PC-9 (cell line): ENCODE results near the gene GGTLC2. TPM values are rescaled to one million over a fixed set of nuclear protein-coding genes. Genes with fewer than 3 reads are reported as not detected.
"Not testable (repeated sequence)": the region's sequence is repeated elsewhere in the genome, so short reads cannot be mapped to it uniquely, and the experiment has no call there.

Experiments
- BruUV-seq: library from RNA; stranded (reverse); fragments of 400-500 nt; replicated peaks from 2 replicates; lab custom pipeline; 2021; lab: Mats Ljungman, UMichigan
- CTCF ChIA-PET: fragments of 300-600 bp; sonication (Branson Sonifier 250); formaldehyde crosslinking; loops from one replicate; lab custom pipeline; 2022; ENCODE audit warnings: antibody characterized with exemption; lab: Charles Lee
- POLR2A ChIA-PET: fragments of 300-600 bp; sonication (Branson Sonifier 250); formaldehyde crosslinking; loops from one replicate; lab custom pipeline; 2022; ENCODE audit warnings: antibody characterized with exemption; ENCODE audit not compliant: unreplicated experiment; lab: Charles Lee
- DNase-seq, 2 experiments: peaks; one replicate each; pipeline versions ENCODE4 v3.0.0 to v3.0.0-alpha.2; 2015 to 2022; ENCODE audit warnings: mixed read lengths in 1 of 2
- H2AFZ ChIP-seq: fragments of 200-600 bp; sonication (generic); 2 replicates; pipeline ENCODE4 v1.8.1; 2017; ENCODE audit warnings: antibody characterized with exemption
- H3F3A ChIP-seq: fragments of 200-600 bp; sonication (generic); 2 replicates; pipeline ENCODE4 v1.8.1; 2017; ENCODE audit warnings: antibody characterized with exemption, mild to moderate bottlenecking, low read depth; ENCODE audit not compliant: insufficient read depth
- H3K27ac ChIP-seq: fragments of 200-600 bp; sonication (generic); 2 replicates; pipeline ENCODE4 v1.6.1; 2016; ENCODE audit warnings: mixed run types
- H3K27me3 ChIP-seq: fragments of 200-600 bp; sonication (generic); 2 replicates; pipeline ENCODE4 v1.6.1; 2016; ENCODE audit warnings: low read depth, mixed run types; ENCODE audit not compliant: insufficient read depth
- H3K36me3 ChIP-seq: fragments of 200-600 bp; sonication (generic); 2 replicates; pipeline ENCODE4 v1.6.1; 2016; ENCODE audit warnings: low read depth, mixed run types
- H3K4me1 ChIP-seq: fragments of 200-600 bp; sonication (generic); replicated peaks from 2 replicates; pipeline ENCODE4 v1.6.1; 2016; ENCODE audit warnings: mixed run types; ENCODE audit not compliant: insufficient read depth
- H3K4me2 ChIP-seq: fragments of 200-600 bp; sonication (generic); 2 replicates; pipeline ENCODE4 v1.6.1; 2017; ENCODE audit warnings: mixed run types
- H3K4me3 ChIP-seq: fragments of 200-600 bp; sonication (generic); 2 replicates; pipeline ENCODE4 v1.6.1; 2016; ENCODE audit warnings: mixed run types
- H3K79me2 ChIP-seq: fragments of 200-600 bp; sonication (generic); 2 replicates; pipeline ENCODE4 v1.6.1; 2017; ENCODE audit warnings: low read depth, mixed run types
- H3K9me2 ChIP-seq: fragments of 200-600 bp; sonication (generic); 2 replicates; pipeline ENCODE4 v1.8.1; 2017; ENCODE audit warnings: mild to moderate bottlenecking; ENCODE audit not compliant: insufficient read depth
- H3K9me3 ChIP-seq: fragments of 200-600 bp; sonication (generic); 2 replicates; pipeline ENCODE4 v1.8.1; 2016; ENCODE audit warnings: low read depth; ENCODE audit not compliant: insufficient read depth
- H4K20me1 ChIP-seq: fragments of 200-600 bp; sonication (generic); 2 replicates; pipeline ENCODE4 v1.8.1; 2017; ENCODE audit not compliant: insufficient read depth
- CTCF ChIP-seq: fragments of 200-600 bp; sonication (generic); conservative IDR thresholded peaks from 2 replicates; pipeline ENCODE4 v1.6.1; 2017; ENCODE audit warnings: mixed run types, antibody characterized with exemption, mild to moderate bottlenecking, moderate library complexity
- EZH2 ChIP-seq: fragments of 200-600 bp; sonication (generic); IDR thresholded peaks from 2 replicates; pipeline ENCODE4 v1.8.0; 2017; ENCODE audit warnings: antibody characterized with exemption, low read depth
- intact Hi-C: fragments of 100-400 bp; cut with micrococcal nuclease; formaldehyde crosslinking; loops from one replicate; pipeline ENCODE4 v1.10.0; 2022; ENCODE audit not compliant: unreplicated experiment
- total RNA-seq: library from RNA; stranded (reverse); gene quantifications from 2 replicates; pipeline ENCODE4 v1.2.3, GENCODE V29; 2021

GGTLC2 gene
- total RNA-seq, 1 experiment from 2014 or later, result not detected

GRCh38 chr22:22652102-22652501 is 7.7 kb downstream of the GGTLC2 start:
- H3K9me3 ChIP-seq, H4K20me1 ChIP-seq, intact Hi-C loops, POLR2A ChIA-PET, H3K27ac ChIP-seq, H3K9me2 ChIP-seq, H3K4me1 ChIP-seq, H2AFZ ChIP-seq, H3F3A ChIP-seq, H3K4me3 ChIP-seq, H3K36me3 ChIP-seq, H3K79me2 ChIP-seq, DNase-seq, H3K4me2 ChIP-seq, CTCF ChIA-PET, BruUV-seq: not testable (repeated sequence)
- H3K27me3 ChIP-seq, result peaks cover 18% of the 10 kb centered on the region

GRCh38 chr22:22652573-22652972 is 8.2 kb downstream of the GGTLC2 start:
- POLR2A ChIA-PET, H3F3A ChIP-seq, H3K4me2 ChIP-seq, H3K9me3 ChIP-seq, CTCF ChIA-PET, H3K9me2 ChIP-seq, H3K27ac ChIP-seq, H3K4me3 ChIP-seq, H3K4me1 ChIP-seq, H2AFZ ChIP-seq, BruUV-seq, DNase-seq, intact Hi-C loops, H4K20me1 ChIP-seq, H3K36me3 ChIP-seq, H3K79me2 ChIP-seq: not testable (repeated sequence)
- peaks cover 23% of the 10 kb centered on the region for H3K27me3 ChIP-seq

GRCh38 chr22:22653677-22654381 is 9.4 kb downstream of the GGTLC2 start:
- BruUV-seq, H3K4me2 ChIP-seq: not testable (repeated sequence)

GRCh38 chr22:22655452-22656290 is 11.3 kb downstream of the GGTLC2 start:
- intact Hi-C loops, result no loop called here
- DNase-seq, result no peak

More at GRCh38 chr22:22653677-22654381, 9.4 kb downstream of the GGTLC2 start:
- H3K4me1 ChIP-seq, H2AFZ ChIP-seq, intact Hi-C loops, H3K9me3 ChIP-seq, H3K4me3 ChIP-seq, H3K9me2 ChIP-seq, H4K20me1 ChIP-seq, POLR2A ChIA-PET, DNase-seq, H3F3A ChIP-seq, H3K36me3 ChIP-seq, H3K79me2 ChIP-seq, H3K27ac ChIP-seq: not testable (repeated sequence)
- CTCF ChIA-PET, result interaction anchor here (0.6 kb wide), 1 partner anchor 193 kb away, joined by 5 read pairs; no protein-coding TSS in a partner anchor
- peaks cover 32% of the 10 kb centered on the region for H3K27me3 ChIP-seq

More at GRCh38 chr22:22655452-22656290, 11.3 kb downstream of the GGTLC2 start:
- Histone ChIP-seq H3K79me2 (no peaks in the 10 kb centered on the region), H3K27ac (no peak overlapping the region), H3K9me3 (no peaks in the 10 kb centered on the region), H3F3A (no peaks in the 10 kb centered on the region), H2AFZ (no peak overlapping the region), H3K9me2 (no peaks in the 10 kb centered on the region), H3K4me1 (no peaks in the 10 kb centered on the region), H3K27me3 (peaks cover 51% of the 10 kb centered on the region), H3K4me2 (no peak overlapping the region), H3K4me3 (no peak overlapping the region), H4K20me1 (no peaks in the 10 kb centered on the region), H3K36me3 (no peaks in the 10 kb centered on the region)
- no TSS peak for BruUV-seq
- ChIA-PET POLR2A (no interaction called here), CTCF (no interaction called here)
- TF ChIP-seq CTCF (no peak), EZH2 (no peak)
